ENCODE measurements around the gene GPR37L1. TPM values are rescaled to one million over a fixed set of nuclear protein-coding genes. Genes with fewer than 3 reads are reported as not detected.

Gene GPR37L1, protein sequence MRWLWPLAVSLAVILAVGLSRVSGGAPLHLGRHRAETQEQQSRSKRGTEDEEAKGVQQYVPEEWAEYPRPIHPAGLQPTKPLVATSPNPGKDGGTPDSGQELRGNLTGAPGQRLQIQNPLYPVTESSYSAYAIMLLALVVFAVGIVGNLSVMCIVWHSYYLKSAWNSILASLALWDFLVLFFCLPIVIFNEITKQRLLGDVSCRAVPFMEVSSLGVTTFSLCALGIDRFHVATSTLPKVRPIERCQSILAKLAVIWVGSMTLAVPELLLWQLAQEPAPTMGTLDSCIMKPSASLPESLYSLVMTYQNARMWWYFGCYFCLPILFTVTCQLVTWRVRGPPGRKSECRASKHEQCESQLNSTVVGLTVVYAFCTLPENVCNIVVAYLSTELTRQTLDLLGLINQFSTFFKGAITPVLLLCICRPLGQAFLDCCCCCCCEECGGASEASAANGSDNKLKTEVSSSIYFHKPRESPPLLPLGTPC
- 0.12 and 0.24 TPM in 2 replicates for total RNA-seq (ENCODE audit: low replicate concordance)
- long read RNA-seq, result 0 reads

DNA sequence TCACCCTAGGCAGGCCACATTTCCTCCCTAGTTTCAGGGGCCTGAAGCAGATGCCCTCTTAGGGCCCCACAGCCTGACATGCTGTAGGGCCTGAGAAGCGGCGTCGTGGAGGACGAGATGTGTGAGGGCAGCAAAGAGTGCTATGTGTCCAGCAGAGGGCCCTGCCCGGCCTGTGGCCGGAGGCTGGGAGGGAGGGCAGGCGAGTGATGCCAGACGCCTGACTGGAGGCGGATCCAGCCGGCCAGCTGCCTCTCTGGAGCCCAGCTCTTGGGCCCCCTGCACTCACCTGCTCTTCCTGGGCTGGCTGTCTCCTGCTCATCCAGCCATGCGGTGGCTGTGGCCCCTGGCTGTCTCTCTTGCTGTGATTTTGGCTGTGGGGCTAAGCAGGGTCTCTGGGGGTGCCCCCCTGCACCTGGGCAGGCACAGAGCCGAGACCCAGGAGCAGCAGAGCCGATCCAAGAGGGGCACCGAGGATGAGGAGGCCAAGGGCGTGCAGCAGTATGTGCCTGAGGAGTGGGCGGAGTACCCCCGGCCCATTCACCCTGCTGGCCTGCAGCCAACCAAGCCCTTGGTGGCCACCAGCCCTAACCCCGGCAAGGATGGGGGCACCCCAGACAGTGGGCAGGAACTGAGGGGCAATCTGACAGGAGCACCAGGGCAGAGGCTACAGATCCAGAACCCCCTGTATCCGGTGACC lies at the start of gene GPR37L1:
GPR37L1 (plus strand) TSS at position 279 of the 697 bp plus-strand sequence; CDS start at position 326, 47 bp downstream.
- Mint-ChIP-seq H3K27ac (no peak within 1 kb of the TSS), H3K9me3 (no peaks in the 10 kb centered on the region), H3K27me3 (peaks cover 4% of the 10 kb centered on the region), H3K4me1 (ENCODE audit: unreplicated experiment) (peaks cover 13% of the 10 kb centered on the region), H3K36me3 (no peaks in the 10 kb centered on the region), H3K4me3 (no peak within 1 kb of the TSS)
- DNase-seq (ENCODE audit: extremely low spot score, unreplicated experiment), result no peak
- peak; percentile 75 for TF ChIP-seq CTCF (conservative IDR thresholded peaks at IDR 0.05)

DNA sequence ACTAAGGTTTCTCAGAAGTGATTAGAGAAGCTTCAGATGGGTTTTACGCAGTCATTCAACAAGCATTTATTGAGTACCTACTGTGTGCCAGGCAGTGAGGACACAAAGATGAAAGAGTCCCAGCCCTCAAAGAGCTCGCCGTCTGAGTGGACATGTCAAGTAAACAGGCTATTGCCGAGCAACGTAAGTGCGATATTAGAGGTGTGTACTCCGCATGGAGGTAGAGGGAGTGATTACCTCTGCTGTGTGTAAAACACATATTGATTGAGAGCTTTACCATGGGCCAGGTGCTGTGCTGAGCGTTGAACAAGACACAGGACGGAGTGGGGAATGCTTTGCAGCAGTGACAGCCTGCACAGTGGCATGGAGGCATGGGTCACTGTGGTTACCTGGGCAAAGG lies 49.5 kb upstream of the GPR37L1 start:
- TF ChIP-seq CTCF (conservative IDR thresholded peaks at IDR 0.05), result no peak
- peak overlapping the region; percentile 17 for H3K4me3 Mint-ChIP-seq
- H3K4me1 Mint-ChIP-seq (ENCODE audit: unreplicated experiment), result peaks cover 33% of the 10 kb centered on the region
- H3K27ac Mint-ChIP-seq, result peak overlapping the region; percentile 74
- no peaks in the 10 kb centered on the region for H3K9me3 Mint-ChIP-seq
- H3K27me3 Mint-ChIP-seq, result no peaks in the 10 kb centered on the region
- no peaks in the 10 kb centered on the region for H3K36me3 Mint-ChIP-seq
- DNase-seq (ENCODE audit: extremely low spot score, unreplicated experiment), result no peak

DNA sequence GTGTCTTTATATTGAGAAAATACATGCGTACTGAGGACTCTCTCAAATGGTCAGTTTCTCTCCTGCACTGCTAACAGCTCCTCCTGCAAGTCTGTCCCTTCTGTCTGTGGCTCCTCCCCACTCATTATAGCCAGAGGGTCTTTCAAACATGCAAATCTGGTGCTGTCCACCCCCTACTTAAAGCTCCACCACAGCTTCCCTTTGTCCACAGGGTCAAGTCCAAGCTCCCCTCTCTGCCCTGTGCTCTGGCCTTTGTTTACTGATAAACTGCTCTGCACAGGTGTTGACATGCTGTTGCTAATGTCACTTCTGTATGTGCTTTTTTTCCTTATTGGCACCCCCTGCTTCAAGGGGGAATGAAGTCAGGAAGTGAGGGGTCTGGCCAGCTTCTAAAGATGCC lies 47.7 kb upstream of the GPR37L1 start:
- H3K36me3 Mint-ChIP-seq, result no peaks in the 10 kb centered on the region
- peaks cover 29% of the 10 kb centered on the region for H3K4me1 Mint-ChIP-seq (ENCODE audit: unreplicated experiment)
- H3K9me3 Mint-ChIP-seq, result no peaks in the 10 kb centered on the region
- no peak for TF ChIP-seq CTCF (conservative IDR thresholded peaks at IDR 0.05)
- peak overlapping the region; percentile 76 for H3K27ac Mint-ChIP-seq
- no peak overlapping the region for H3K4me3 Mint-ChIP-seq
- DNase-seq (ENCODE audit: extremely low spot score, unreplicated experiment), result no peak
- no peaks in the 10 kb centered on the region for H3K27me3 Mint-ChIP-seq

DNA sequence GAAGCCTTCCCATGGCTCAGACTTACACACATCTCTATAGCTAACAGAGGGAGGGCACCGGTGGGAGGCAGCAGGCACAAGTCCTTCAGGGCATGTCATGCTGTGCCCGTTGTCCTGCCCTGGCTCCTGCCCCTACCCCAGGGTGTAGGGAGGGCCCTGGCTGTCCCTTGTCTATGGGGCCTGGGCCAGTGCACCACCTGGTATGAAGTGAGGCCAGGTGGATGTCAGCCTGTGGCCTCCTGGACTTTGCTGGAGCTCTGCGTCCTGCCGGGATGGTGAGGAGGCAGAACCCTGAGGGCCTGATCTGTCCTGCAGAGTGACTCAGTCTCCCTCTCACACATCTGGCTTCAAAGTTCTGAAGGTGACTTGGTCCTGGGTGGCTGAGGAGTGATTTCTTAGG lies 47.3 kb upstream of the GPR37L1 start:
- no peak for DNase-seq (ENCODE audit: extremely low spot score, unreplicated experiment)
- Mint-ChIP-seq H3K4me3 (no peak overlapping the region), H3K4me1 (ENCODE audit: unreplicated experiment) (peaks cover 29% of the 10 kb centered on the region), H3K9me3 (no peaks in the 10 kb centered on the region), H3K36me3 (no peaks in the 10 kb centered on the region), H3K27me3 (no peaks in the 10 kb centered on the region), H3K27ac (peak overlapping the region; percentile 76)
- TF ChIP-seq CTCF (conservative IDR thresholded peaks at IDR 0.05), result no peak

DNA sequence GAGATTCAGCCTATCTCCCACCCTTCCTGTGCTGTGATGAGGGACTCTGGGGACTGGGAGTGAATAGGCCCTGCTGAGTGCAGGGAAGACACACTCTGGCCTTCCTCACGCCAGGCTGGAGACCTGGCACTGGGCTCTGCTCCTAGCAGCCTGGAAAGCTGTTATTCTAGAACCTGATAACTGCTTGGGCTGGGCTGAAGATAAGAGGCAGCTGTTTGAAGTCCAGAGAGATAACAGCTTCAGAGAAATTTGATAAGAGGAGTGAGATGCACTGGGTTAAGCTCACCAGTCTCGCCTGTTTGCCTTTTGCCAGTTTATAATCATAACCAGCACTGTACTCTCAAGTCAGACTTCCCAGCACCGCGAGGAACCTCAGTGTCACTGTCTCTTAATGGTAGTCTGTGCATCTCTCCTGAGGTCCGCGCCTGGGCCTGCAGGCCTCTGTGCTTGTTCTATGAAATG lies 46.6 kb upstream of the GPR37L1 start:
- no peaks in the 10 kb centered on the region for H3K36me3 Mint-ChIP-seq
- no peaks in the 10 kb centered on the region for H3K27me3 Mint-ChIP-seq
- no peak overlapping the region for H3K4me3 Mint-ChIP-seq
- H3K27ac Mint-ChIP-seq, result peak overlapping the region; percentile 83
- H3K4me1 Mint-ChIP-seq (ENCODE audit: unreplicated experiment), result peaks cover 22% of the 10 kb centered on the region
- H3K9me3 Mint-ChIP-seq, result no peaks in the 10 kb centered on the region
- no peak for TF ChIP-seq CTCF (conservative IDR thresholded peaks at IDR 0.05)
- DNase-seq (ENCODE audit: extremely low spot score, unreplicated experiment), result no peak

Measured in type B pancreatic cell (in vitro differentiated cells).